ENCODE data around the gene RACK1.
A peak's percentile ranks its signal among the peaks of the same experiment; 100 is the strongest.

Gene RACK1

GRCh38 chr5:181245427-181246275 lies 1.9 kb upstream of the RACK1 start:
- Mint-ChIP-seq H3K27ac (peak overlapping the region; percentile 95), H3K36me3 (peaks cover 42% of the 10 kb centered on the region), H3K4me3 (peak overlapping the region; percentile 98), H3K9me3 (no peaks in the 10 kb centered on the region), H3K4me1 (peaks cover 79% of the 10 kb centered on the region), H3K27me3 (no peaks in the 10 kb centered on the region)
- no peak for DNase-seq
- CTCF ChIA-PET, result interaction anchor here (0.9 to 2.7 kb wide), 5 partner anchors 21 to 61 kb away, joined by 3 to 10 read pairs (median 3); no protein-coding TSS in a partner anchor

- H3K27me3 Mint-ChIP-seq, result no peaks in the 10 kb centered on the region
- no peaks in the 10 kb centered on the region for H3K9me3 Mint-ChIP-seq
- H3K36me3 Mint-ChIP-seq, result peaks cover 52% of the 10 kb centered on the region
- DNase-seq, result peak; percentile 60
- H3K27ac Mint-ChIP-seq, result peak overlapping the region; percentile 97
- peaks cover 72% of the 10 kb centered on the region for H3K4me1 Mint-ChIP-seq
- CTCF ChIA-PET, result interaction anchor here (1.5 kb wide), 1 partner anchor 51 kb away, joined by 3 read pairs; no protein-coding TSS in a partner anchor
- H3K4me3 Mint-ChIP-seq, result peak overlapping the region; percentile 98
Observed at GRCh38 chr5:181243018-181243563, 615 bp downstream of the RACK1 start.

DNA sequence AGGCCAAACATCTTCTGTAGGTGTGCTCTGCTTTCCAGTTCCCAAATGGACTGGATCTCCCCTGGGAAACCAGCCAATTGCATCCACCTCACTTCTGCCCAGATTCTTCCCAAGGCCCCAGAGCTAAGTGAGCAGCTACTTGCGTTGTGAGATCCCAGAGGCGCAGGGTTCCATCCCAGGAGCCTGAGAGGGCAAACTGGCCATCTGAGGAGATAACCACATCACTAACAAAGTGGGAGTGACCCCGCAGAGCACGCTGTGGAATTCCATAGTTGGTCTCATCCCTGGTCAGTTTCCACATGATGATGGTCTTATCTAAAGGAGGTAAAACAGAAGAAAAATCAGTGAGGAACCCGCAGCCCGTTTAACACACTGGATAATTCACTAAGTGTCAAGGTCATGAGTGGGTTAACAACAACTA lies 1.7 kb downstream of the RACK1 start:
- CTCF ChIA-PET, result no interaction called here
- no peak for DNase-seq
- H3K4me1 Mint-ChIP-seq, result peaks cover 71% of the 10 kb centered on the region
- no peaks in the 10 kb centered on the region for H3K9me3 Mint-ChIP-seq
- peak overlapping the region; percentile 97 for H3K27ac Mint-ChIP-seq
- H3K4me3 Mint-ChIP-seq, result peak overlapping the region; percentile 98
- H3K27me3 Mint-ChIP-seq, result no peaks in the 10 kb centered on the region
- peaks cover 60% of the 10 kb centered on the region for H3K36me3 Mint-ChIP-seq

DNA sequence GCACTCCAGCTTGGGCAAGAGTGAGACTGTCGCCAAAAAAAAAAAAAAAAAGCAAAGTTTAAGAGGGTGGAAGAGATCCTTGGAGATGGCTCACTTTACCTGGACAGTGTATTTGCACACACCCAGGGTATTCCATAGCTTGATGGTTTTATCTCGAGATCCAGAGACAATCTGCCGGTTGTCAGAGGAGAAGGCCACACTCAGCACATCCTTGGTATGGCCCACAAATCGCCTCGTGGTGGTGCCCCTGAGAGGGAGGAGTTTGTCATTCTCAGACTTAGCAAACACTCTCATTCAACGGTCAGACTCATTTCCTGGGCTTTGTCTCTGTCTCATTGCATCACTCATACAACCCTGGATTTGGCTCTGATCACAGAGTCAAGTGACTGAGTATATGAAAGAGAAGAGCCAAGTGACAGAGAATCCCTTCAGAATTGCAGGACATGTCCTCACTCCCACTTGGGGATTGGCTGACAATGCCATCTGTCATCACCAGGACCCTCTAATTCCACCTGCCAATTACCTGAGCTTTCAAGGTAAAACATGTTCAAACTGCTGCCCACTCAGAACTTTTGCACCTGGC lies 2.2 kb downstream of the RACK1 start:
- H3K4me1 Mint-ChIP-seq, result peaks cover 70% of the 10 kb centered on the region
- peak overlapping the region; percentile 98 for H3K4me3 Mint-ChIP-seq
- H3K36me3 Mint-ChIP-seq, result peaks cover 66% of the 10 kb centered on the region
- CTCF ChIA-PET, result no interaction called here
- no peaks in the 10 kb centered on the region for H3K9me3 Mint-ChIP-seq
- H3K27ac Mint-ChIP-seq, result peak overlapping the region; percentile 97
- DNase-seq, result peak; percentile 52
- H3K27me3 Mint-ChIP-seq, result no peaks in the 10 kb centered on the region

DNA sequence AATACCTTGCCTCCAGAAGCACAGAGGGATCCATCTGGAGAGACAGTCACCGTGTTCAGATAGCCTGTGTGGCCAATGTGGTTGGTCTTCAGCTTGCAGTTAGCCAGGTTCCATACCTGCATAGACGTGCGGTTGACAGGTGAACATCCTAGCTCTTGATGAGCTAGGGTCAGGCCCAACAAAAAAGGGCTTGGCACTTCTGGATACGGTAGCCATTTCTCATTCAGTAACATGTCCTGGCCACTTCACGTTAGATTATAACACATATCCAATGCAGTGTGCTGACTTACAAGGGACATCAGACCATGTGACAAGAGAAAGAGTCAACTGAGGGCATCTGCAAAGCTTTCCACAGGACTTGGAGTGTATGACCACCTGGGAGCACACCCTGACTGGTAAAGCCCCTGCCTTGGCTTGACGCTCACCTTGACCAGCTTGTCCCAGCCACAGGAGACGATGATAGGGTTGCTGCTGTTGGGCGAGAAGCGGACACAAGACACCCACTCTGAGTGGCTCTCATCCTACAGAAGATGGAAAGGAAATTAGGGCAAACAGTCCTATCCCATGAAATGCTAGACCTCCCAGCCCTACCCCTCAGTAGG lies 4.5 kb downstream of the RACK1 start:
- H3K4me1 Mint-ChIP-seq, result peaks cover 55% of the 10 kb centered on the region
- peaks cover 82% of the 10 kb centered on the region for H3K36me3 Mint-ChIP-seq
- H3K4me3 Mint-ChIP-seq, result no peak overlapping the region
- DNase-seq, result no peak
- H3K27ac Mint-ChIP-seq, result peak overlapping the region; percentile 67
- no peaks in the 10 kb centered on the region for H3K9me3 Mint-ChIP-seq
- H3K27me3 Mint-ChIP-seq, result no peaks in the 10 kb centered on the region
- CTCF ChIA-PET, result interaction anchor here (0.6 to 1.3 kb wide), 2 partner anchors 11 to 21 kb away, joined by 3 read pairs; no protein-coding TSS in a partner anchor

DNA sequence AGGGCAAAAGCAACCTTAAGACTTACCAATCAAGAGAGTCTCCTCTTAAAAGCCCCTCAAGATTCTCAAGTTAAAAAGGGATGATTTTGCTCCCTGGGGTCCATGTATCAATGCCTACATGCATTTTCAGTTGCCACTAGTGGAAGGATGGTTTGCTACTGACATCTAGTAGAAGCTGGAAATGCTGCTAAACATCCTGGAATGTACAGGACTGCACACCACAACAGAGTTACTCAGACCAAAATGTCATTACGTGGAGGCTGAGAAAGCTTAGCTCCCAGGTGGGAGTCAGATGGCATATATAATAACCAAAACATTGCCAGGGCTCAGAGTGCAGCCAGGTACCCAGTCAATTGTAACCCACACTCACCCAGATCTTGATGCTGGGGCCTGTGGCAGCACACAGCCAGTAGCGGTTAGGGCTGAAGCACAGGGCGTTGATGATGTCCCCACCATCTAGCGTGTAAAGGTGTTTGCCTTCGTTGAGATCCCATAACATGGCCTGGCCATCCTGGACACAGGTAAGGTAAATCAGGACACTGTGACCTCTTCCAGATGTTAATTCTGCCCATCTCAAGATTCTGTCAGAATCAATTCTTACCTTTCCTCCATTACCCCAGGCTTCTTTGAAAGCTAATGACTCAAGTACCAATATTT lies 5.8 kb downstream of the RACK1 start:
- no peak overlapping the region for H3K4me3 Mint-ChIP-seq
- CTCF ChIA-PET, result no interaction called here
- H3K36me3 Mint-ChIP-seq, result peaks cover 86% of the 10 kb centered on the region
- DNase-seq, result no peak
- peaks cover 54% of the 10 kb centered on the region for H3K4me1 Mint-ChIP-seq
- H3K27ac Mint-ChIP-seq, result peak overlapping the region; percentile 4
- no peaks in the 10 kb centered on the region for H3K9me3 Mint-ChIP-seq
- no peaks in the 10 kb centered on the region for H3K27me3 Mint-ChIP-seq

- CTCF ChIA-PET, result no interaction called here
- H3K9me3 Mint-ChIP-seq, result no peaks in the 10 kb centered on the region
- H3K36me3 Mint-ChIP-seq, result peaks cover 81% of the 10 kb centered on the region
- peak overlapping the region; percentile 37 for H3K27ac Mint-ChIP-seq
- no peaks in the 10 kb centered on the region for H3K27me3 Mint-ChIP-seq
- H3K4me3 Mint-ChIP-seq, result no peak overlapping the region
- H3K4me1 Mint-ChIP-seq, result peaks cover 47% of the 10 kb centered on the region
- DNase-seq, result no peak
Observed at GRCh38 chr5:181236954-181237641, 6.6 kb downstream of the RACK1 start.

GRCh38 chr5:181236471-181236870 lies 7.2 kb downstream of the RACK1 start:
- peaks cover 81% of the 10 kb centered on the region for H3K36me3 Mint-ChIP-seq
- no peaks in the 10 kb centered on the region for H3K9me3 Mint-ChIP-seq
- H3K4me3 Mint-ChIP-seq, result no peak overlapping the region
- CTCF ChIA-PET, result no interaction called here
- no peak for DNase-seq
- H3K27me3 Mint-ChIP-seq, result no peaks in the 10 kb centered on the region
- peaks cover 42% of the 10 kb centered on the region for H3K4me1 Mint-ChIP-seq
- H3K27ac Mint-ChIP-seq, result no peak overlapping the region

DNA sequence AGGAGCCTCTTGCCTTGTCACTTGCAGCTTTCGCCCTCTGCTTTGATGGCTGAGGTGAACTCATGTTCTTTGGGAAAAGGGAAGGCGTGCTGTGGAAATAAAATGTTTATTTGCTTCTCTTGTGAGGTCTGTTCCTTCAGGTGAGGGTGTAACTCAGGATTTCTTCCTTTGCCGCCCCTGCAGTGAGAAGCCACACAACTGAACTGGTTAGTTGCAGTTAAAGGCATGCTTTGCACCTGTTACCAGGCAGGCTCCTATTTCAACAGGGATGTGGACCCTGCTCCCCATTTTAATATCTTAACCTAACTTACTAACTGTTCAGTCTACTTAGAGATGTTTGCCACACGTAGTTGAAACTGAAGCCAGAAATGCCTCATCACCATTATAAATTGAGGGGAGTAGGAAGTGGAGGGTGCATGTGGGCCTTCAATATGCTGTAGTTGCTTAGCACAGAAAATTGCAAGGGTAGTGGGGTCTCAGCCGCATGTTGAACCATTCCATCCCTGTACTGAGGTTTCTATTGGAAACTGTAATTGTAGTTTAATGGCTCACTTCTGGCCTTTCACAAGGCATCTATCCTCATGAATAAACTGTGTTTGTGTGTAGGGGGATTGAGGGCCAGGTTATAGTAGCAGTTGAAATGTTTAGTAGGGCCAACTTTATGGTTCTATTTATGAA lies 7.9 kb downstream of the RACK1 start:
- CTCF ChIA-PET, result no interaction called here
- Mint-ChIP-seq H3K27ac (no peak overlapping the region), H3K9me3 (no peaks in the 10 kb centered on the region), H3K4me3 (no peak overlapping the region), H3K4me1 (peaks cover 39% of the 10 kb centered on the region), H3K36me3 (peaks cover 78% of the 10 kb centered on the region), H3K27me3 (no peaks in the 10 kb centered on the region)
- no peak for DNase-seq

DNA sequence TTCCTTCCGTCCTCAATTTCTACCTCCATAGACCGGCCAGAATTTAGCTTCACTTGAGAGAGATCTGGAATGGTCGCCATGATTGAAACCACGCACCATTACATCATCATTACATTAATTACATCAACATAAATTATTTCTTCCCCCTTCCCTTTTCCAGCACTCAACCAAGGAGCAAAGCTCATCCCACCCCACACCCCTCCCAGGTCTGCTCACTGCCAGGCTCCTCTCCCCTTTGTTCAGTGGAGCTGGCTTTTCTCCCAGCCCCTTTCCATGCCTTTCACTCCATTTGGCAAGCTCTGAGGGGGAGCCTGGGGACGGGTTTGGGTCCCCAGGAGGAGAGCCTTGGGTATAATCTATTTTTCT lies 8.4 kb downstream of the RACK1 start:
- Mint-ChIP-seq H3K27me3 (no peaks in the 10 kb centered on the region), H3K36me3 (peaks cover 79% of the 10 kb centered on the region)
- CTCF ChIA-PET, result no interaction called here

GRCh38 chr5:181234455-181235306 lies 9.0 kb downstream of the RACK1 start:
- Mint-ChIP-seq H3K27me3 (no peaks in the 10 kb centered on the region), H3K9me3 (no peaks in the 10 kb centered on the region), H3K4me3 (no peak overlapping the region), H3K4me1 (peaks cover 40% of the 10 kb centered on the region), H3K36me3 (peaks cover 78% of the 10 kb centered on the region), H3K27ac (no peak overlapping the region)
- no peak for DNase-seq
- CTCF ChIA-PET, result interaction anchor here (1.3 kb wide), 1 partner anchor 10 kb away, joined by 3 read pairs; no protein-coding TSS in a partner anchor

More for the DNA sequence above, 8.4 kb downstream of the RACK1 start:
- H3K9me3 Mint-ChIP-seq, result no peaks in the 10 kb centered on the region
- no peak overlapping the region for H3K27ac Mint-ChIP-seq
- DNase-seq, result no peak
- peaks cover 39% of the 10 kb centered on the region for H3K4me1 Mint-ChIP-seq
- H3K4me3 Mint-ChIP-seq, result no peak overlapping the region

GRCh38 chr5:181233801-181234454 lies 9.8 kb downstream of the RACK1 start:
- H3K4me3 Mint-ChIP-seq, result no peak overlapping the region
- no peaks in the 10 kb centered on the region for H3K9me3 Mint-ChIP-seq
- peaks cover 78% of the 10 kb centered on the region for H3K36me3 Mint-ChIP-seq
- no peak for DNase-seq
- no peaks in the 10 kb centered on the region for H3K27me3 Mint-ChIP-seq
- H3K4me1 Mint-ChIP-seq, result peaks cover 40% of the 10 kb centered on the region
- CTCF ChIA-PET, result interaction anchor here (1.3 kb wide), 1 partner anchor 9 kb away, joined by 3 read pairs; no protein-coding TSS in a partner anchor
- H3K27ac Mint-ChIP-seq, result no peak overlapping the region
